Measurements from ENCODE around the gene GNG12.

DNA sequence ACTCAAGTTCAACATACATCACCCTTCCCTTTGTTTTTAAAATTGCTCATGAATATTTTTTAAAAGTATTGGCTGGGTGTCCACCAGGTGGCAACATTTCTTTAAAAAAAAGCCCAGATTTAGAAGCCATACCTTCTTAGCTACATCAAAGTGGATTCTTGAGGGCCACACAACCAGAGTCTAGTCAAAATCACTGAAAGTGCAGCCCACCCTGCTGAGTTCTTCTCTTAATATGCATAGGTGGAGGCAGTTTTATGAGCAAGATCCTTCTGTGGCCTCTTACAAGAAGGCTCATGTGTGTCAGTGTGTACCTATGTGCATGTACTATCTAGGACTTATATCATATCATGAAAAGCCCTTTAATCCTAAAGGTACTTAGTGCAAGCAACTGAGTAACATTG, 16.9 kb upstream of the GNG12 start:
- TF ChIP-seq, protein P1, sequence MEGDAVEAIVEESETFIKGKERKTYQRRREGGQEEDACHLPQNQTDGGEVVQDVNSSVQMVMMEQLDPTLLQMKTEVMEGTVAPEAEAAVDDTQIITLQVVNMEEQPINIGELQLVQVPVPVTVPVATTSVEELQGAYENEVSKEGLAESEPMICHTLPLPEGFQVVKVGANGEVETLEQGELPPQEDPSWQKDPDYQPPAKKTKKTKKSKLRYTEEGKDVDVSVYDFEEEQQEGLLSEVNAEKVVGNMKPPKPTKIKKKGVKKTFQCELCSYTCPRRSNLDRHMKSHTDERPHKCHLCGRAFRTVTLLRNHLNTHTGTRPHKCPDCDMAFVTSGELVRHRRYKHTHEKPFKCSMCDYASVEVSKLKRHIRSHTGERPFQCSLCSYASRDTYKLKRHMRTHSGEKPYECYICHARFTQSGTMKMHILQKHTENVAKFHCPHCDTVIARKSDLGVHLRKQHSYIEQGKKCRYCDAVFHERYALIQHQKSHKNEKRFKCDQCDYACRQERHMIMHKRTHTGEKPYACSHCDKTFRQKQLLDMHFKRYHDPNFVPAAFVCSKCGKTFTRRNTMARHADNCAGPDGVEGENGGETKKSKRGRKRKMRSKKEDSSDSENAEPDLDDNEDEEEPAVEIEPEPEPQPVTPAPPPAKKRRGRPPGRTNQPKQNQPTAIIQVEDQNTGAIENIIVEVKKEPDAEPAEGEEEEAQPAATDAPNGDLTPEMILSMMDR (IDR thresholded peaks at IDR 0.05; ENCODE audit: insufficient read depth, low read length, poor library complexity, severe bottlenecking), result peak; percentile 54
- TF ChIP-seq EZH2phosphoT487 (conservative IDR thresholded peaks at IDR 0.05; ENCODE audit: low read length), result no peak

Data from SU-DHL-6 (cell line).